Transverse colon (tissue), 4 donors: ENCODE data around the gene SCYL2. TPM values are rescaled to one million over a fixed set of nuclear protein-coding genes. Genes with fewer than 3 reads are reported as not detected.
"Not testable (repeated sequence)": the region's sequence is repeated elsewhere in the genome, so short reads cannot be mapped to it uniquely, and the experiment has no call there.

Source experiments
- DNase-seq: peaks from one replicate; pipeline ENCODE4 v3.0.0-alpha.2; 2019
- H3K27ac ChIP-seq, 4 donors: fragments of 200-600 bp; sonication (generic); 2 replicates each; pipeline ENCODE4 v1.5.1; 2016 to 2018; ENCODE audit warnings: inconsistent platforms in 4 of 4
- H3K27me3 ChIP-seq: fragments of 200-600 bp; sonication (generic); 2 replicates; pipeline ENCODE4 v1.5.1; 2017; ENCODE audit warnings: inconsistent platforms
- H3K36me3 ChIP-seq, 4 donors: fragments of 200-600 bp; sonication (generic); 2 replicates each; pipeline ENCODE4 v1.5.1; 2017 to 2019; ENCODE audit warnings: inconsistent platforms in 4 of 4
- H3K4me1 ChIP-seq, 4 donors: fragments of 200-600 bp; sonication (generic); 2 replicates each; pipeline ENCODE4 v1.5.1; 2017 to 2020; ENCODE audit warnings: inconsistent platforms in 4 of 4
- H3K4me3 ChIP-seq, 4 donors: fragments of 200-600 bp; sonication (generic); 1 replicate in 1 of 4; 2 replicates in 3 of 4; pipeline versions ENCODE4 v1.5.1 to v1.6.1; 2017 to 2019; ENCODE audit warnings: inconsistent platforms in 4 of 4
- H3K9me3 ChIP-seq, 2 donors: fragments of 200-600 bp; sonication (generic); 2 replicates each; pipeline ENCODE4 v1.5.1; 2017 to 2019; ENCODE audit warnings: inconsistent platforms in 2 of 2
- CTCF ChIP-seq, 5 experiments: fragments of 200-600 bp in 3 of 5; fragments of 450-650 bp in 2 of 5; sonication (generic) in 3 of 5; IDR thresholded peaks; 1 replicate in 2 of 5; 2 replicates in 3 of 5; pipeline ENCODE4 v1.5.1; 2016 to 2017; ENCODE audit warnings: antibody characterized with exemption in 5 of 5, inconsistent platforms in 3 of 5, mild to moderate bottlenecking in 2 of 5, moderate library complexity in 1 of 5
- EP300 ChIP-seq: sonication (generic); formaldehyde crosslinking; IDR thresholded peaks from one replicate; pipeline ENCODE4 v1.6.1; 2017; ENCODE audit warnings: antibody characterized with exemption, low read depth
- POLR2A ChIP-seq: fragments of 450-650 bp; IDR thresholded peaks from one replicate; pipeline ENCODE4 v1.6.1; 2016; ENCODE audit warnings: antibody characterized with exemption, mild to moderate bottlenecking, moderate library complexity
- POLR2AphosphoS5 ChIP-seq, 3 donors: sonication (generic); formaldehyde crosslinking; IDR thresholded peaks; one replicate each; pipeline ENCODE4 v1.6.1; 2016; ENCODE audit warnings: antibody characterized with exemption in 3 of 3
- WGBS, 2 donors: methylation state at CpG; one replicate each; pipeline ENCODE4 v1.1.5; 2018; ENCODE audit warnings: low coverage in 1 of 2; 5-methylcytosine and 5-hydroxymethylcytosine counted together
- in situ Hi-C, 4 donors: fragments of 200-750 bp; cut with MboI; loops; one replicate each; pipeline versions ENCODE4 v1.15.0 to v1.15.1; 2017; ENCODE audit warnings: low sequenced_read_pairs in 3 of 4, low pct_ligation_motif_present in 1 of 4, low pct_unique_long_range_greater_than_20kb in 1 of 4
- intact Hi-C: fragments of 100-400 bp; cut with DNase I; formaldehyde crosslinking; loops from one replicate; pipeline ENCODE4 v1.15.1; 2023; ENCODE audit warnings: low total_unique reads
- total RNA-seq, 4 donors: library from RNA; depleted of rRNA; stranded (reverse); fragments of >200 nt; gene quantifications; one replicate each; pipeline ENCODE4 v1.1.0, GENCODE V29; 2016

SCYL2 gene
- total RNA-seq, 4 donors from 2014 or later = 68.0 to 84.4 (median 72.6) TPM

GRCh38 chr12:100293017-100293416 is 26.0 kb downstream of the SCYL2 start:
- intact Hi-C loops = no loop called here
- no peak for DNase-seq
- Histone ChIP-seq H3K9me3 (no peaks in the 10 kb centered on the region), H3K27me3 (no peaks in the 10 kb centered on the region), H3K36me3 (peaks cover 0 to 10% (median 4%) of the 10 kb centered on the region in 4 donors), H3K27ac (no peak overlapping the region), H3K4me3 (no peak overlapping the region), H3K4me1 (no peaks in the 10 kb centered on the region)
- in situ Hi-C loops = no loop called here
- TF ChIP-seq POLR2AphosphoS5 (IDR thresholded peaks at IDR 0.05) (no peak), CTCF (IDR thresholded peaks at IDR 0.05) (no peak), EP300 (no peak), POLR2A (no peak)
- WGBS, 2 donors = 36 to 83% methylated on average over 1 of the region's 1 CpG

- DNase-seq, intact Hi-C loops, H3K4me3 ChIP-seq, H3K27ac ChIP-seq, H3K9me3 ChIP-seq, in situ Hi-C loops, H3K4me1 ChIP-seq, H3K27me3 ChIP-seq: not testable (repeated sequence)
- WGBS, 2 donors = no CpG with 5 or more reads among the region's 24 CpGs
- H3K36me3 ChIP-seq = peaks cover 0 to 22% (median 9%) of the 10 kb centered on the region in 4 donors
These were observed 27.4 kb downstream of the SCYL2 start for GRCh38 chr12:100294366-100294765.

- TF ChIP-seq POLR2A (no peak), EP300 (no peak), POLR2AphosphoS5 (IDR thresholded peaks at IDR 0.05) (no peak), CTCF (IDR thresholded peaks at IDR 0.05) (no peak)
- Histone ChIP-seq H3K36me3 (peaks cover 0 to 37% (median 13%) of the 10 kb centered on the region in 4 donors), H3K4me3 (no peak overlapping the region), H3K27ac (no peak overlapping the region), H3K9me3 (no peaks in the 10 kb centered on the region), H3K27me3 (no peaks in the 10 kb centered on the region), H3K4me1 (no peaks in the 10 kb centered on the region)
- no peak for DNase-seq
- WGBS, 2 donors = 79 to 100% methylated on average over 2 to 4 of the region's 4 CpGs
- intact Hi-C loops = no loop called here
- in situ Hi-C loops = no loop called here
These were observed 29.0 kb downstream of the SCYL2 start for GRCh38 chr12:100295764-100296555.

GRCh38 chr12:100302081-100302480 is 35.1 kb downstream of the SCYL2 start:
- intact Hi-C loops = no loop called here
- no peak overlapping the region for H3K27ac ChIP-seq
- WGBS, 2 donors = 92 to 100% methylated on average over 1 of the region's 1 CpG
- DNase-seq = no peak
- peaks cover 0 to 68% (median 27%) of the 10 kb centered on the region in 4 donors for H3K36me3 ChIP-seq
- TF ChIP-seq EP300 = no peak
- no peak for TF ChIP-seq POLR2A
- no peak for TF ChIP-seq CTCF (IDR thresholded peaks at IDR 0.05)
- no peak for TF ChIP-seq POLR2AphosphoS5 (IDR thresholded peaks at IDR 0.05)
- no peak overlapping the region for H3K4me3 ChIP-seq
- H3K27me3 ChIP-seq = no peaks in the 10 kb centered on the region
- in situ Hi-C loops = no loop called here
- H3K9me3 ChIP-seq = peaks cover 0 to 4% of the 10 kb centered on the region in 2 donors
- no peaks in the 10 kb centered on the region for H3K4me1 ChIP-seq
